HG03039 (cell line): Measurements from ENCODE around the gene CEP250.
"Not testable (repeated sequence)": the region's sequence is repeated elsewhere in the genome, so short reads cannot be mapped to it uniquely, and the experiment has no call there.

Experiments
- ATAC-seq: cut with Tn5 transposase; IDR thresholded peaks from one replicate; pipeline ENCODE4 v1.9.1; 2021; ENCODE audit warnings: mild to moderate bottlenecking, moderate library complexity; ENCODE audit not compliant: unreplicated experiment

The CEP250 gene

GRCh38 chr20:35517125-35517524 is 61.7 kb downstream of the CEP250 start:
- ATAC-seq = no peak

DNA sequence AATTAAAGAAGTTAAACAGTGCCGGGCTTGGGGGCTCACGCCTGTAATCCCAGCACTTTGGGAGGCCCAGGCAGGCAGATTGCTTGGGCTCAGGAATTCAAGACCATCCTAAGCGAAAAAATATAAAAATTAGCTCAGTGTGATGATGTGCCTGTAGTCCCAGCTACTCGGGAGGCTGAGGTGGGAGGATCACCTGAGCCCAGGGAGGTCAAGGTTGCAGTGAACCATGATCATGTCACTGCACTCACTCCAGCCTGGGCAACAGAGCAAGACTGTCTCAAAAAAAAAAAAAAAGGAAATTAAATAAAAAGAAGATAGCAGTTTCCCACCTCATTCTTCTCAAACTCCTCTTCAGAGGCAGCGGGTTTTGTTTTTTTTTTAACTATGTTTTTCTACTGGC is 62.4 kb downstream of the CEP250 start:
- not testable (repeated sequence) for ATAC-seq

DNA sequence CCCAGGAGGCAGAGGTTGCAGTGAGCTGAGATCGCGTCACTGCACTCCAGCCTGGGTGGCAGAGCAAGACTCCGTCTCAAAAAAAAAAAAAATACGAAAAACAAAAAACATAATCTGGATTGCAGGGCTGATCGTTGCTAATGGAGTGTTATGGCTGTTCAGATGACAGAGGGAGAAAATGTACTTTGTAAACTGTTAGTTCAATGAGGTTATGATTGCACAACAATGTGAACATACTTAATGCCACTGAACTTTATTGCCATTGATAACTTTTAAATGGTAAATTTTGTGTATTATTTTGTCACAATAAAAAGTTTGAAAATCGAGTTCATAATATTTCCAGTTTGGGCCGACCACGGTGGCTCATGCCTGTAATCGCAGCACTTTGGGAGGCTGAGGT is 63.6 kb downstream of the CEP250 start:
- ATAC-seq = no peak

GRCh38 chr20:35523298-35523888 is 68.0 kb downstream of the CEP250 start:
- ATAC-seq = no peak

DNA sequence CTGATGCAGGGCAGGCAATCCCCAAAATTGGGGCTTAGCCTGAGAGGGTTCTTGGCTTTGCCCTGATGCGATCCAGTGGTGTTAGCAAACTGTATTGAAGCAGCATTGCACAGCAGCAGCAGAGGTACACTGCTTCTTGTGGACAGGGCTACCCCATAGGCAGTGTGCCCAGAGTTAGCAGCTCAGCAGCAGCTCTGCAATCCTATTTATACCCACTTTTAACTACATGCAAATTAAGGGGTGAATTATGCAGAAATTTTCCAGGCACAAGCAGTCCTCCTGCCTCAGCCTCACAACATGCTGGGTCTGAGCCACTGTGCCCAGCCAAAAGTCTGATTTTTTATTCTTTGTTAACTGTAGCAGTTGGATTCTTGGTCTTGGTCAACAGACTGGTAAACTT is 70.2 kb downstream of the CEP250 start:
- no peak for ATAC-seq

GRCh38 chr20:35527122-35527769 is 71.8 kb downstream of the CEP250 start:
- ATAC-seq = no peak

- ATAC-seq = no peak
Measured at GRCh38 chr20:35529552-35529951, 74.2 kb downstream of the CEP250 start, which contains the start of gene C20orf173. Gene C20orf173, minus strand, starts transcription at chr20:35529652. Its CDS starts 279 bp downstream, at chr20:35529373.

DNA sequence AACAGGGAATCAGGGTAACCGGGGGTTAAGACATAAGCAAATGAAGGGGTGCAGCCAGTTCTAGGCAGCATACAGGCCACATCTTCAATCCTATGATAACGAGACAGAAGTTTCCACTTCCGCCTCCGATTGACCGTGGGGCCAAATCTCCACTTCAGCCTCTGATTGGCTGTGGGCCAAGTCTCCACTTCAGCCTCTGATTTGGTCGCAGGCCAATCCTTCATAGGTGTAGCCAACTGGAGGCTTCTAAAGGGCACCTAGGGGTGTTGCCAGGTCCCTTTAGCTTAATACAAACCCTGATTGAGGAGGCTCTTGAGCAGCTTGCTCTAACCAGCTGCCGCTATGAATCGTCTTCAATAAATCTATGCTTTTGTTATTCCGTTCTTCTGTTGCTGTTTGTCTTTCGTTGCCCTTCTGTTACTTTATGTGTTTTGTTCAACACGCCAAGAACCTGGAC is 84.4 kb downstream of the CEP250 start:
- ATAC-seq = no peak

- ATAC-seq = no peak
Measured at GRCh38 chr20:35541118-35541782, 85.9 kb downstream of the CEP250 start.

- peak; percentile 76 for ATAC-seq
Measured at GRCh38 chr20:35541783-35542662, 86.6 kb downstream of the CEP250 start, which contains the start of gene ERGIC3. Gene ERGIC3, plus strand, starts transcription at chr20:35542078. Its CDS starts 20 bp downstream, at chr20:35542098.

GRCh38 chr20:35542990-35543389 is 87.6 kb downstream of the CEP250 start:
- no peak for ATAC-seq

DNA sequence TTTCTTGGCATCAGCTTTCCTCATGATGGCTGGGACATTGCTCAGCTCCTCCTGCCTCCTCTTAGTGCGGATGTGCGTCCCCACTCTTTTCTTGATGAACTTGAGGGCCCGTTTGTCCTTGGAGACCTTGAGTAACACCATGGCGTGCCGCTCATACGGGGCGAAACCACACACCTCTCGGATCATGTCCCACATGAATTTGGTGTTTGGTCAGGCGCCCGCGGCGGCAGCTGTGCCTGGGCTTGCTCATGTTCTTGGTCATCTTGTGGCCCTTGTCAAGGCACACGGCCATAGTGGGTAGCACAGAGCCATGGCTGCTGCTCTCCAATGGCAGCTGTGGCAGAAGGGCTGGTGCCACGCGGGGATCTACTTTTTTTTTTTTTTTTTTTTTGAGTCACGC is 89.0 kb downstream of the CEP250 start:
- ATAC-seq = no peak

- ATAC-seq = not testable (repeated sequence)
Measured at GRCh38 chr20:35544941-35545340, 89.5 kb downstream of the CEP250 start.

DNA sequence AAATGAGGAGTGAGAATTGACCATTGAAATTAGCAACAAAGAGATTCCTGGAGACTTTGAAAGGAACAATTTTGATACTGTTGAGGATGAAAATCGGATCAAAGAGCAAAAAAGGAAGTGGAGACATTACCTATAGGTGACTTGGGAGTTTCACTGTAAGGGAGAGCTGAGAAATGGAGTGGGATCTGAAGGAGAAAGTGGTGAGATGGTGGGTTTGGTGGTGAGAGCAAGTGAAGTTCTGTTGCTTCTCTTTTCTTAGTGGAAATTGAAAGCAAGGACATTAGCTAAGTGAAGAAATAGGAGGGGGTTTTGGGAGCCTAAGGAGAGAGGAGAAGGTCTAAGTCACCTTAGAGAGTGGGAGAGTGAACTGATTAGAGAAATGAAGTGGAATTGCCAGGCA is 90.7 kb downstream of the CEP250 start:
- no peak for ATAC-seq

DNA sequence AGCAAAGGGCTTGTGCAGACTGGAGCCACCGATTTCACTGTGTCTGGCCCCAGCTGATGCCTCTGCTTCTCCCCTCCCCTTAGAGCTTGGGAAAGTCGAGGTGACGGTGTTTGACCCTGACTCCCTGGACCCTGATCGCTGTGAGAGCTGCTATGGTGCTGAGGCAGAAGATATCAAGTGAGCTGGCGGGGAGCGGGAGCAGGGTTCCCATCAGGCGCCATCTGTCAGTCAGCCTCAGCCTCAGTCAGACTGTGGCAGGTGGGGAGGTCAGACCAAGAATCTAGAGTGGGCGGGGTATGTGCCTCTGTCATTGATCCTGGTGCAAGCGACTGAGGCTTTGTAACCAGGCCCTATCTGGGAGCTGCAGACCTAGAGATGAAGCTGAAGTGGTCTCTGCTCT is 91.9 kb downstream of the CEP250 start:
- ATAC-seq = no peak

DNA sequence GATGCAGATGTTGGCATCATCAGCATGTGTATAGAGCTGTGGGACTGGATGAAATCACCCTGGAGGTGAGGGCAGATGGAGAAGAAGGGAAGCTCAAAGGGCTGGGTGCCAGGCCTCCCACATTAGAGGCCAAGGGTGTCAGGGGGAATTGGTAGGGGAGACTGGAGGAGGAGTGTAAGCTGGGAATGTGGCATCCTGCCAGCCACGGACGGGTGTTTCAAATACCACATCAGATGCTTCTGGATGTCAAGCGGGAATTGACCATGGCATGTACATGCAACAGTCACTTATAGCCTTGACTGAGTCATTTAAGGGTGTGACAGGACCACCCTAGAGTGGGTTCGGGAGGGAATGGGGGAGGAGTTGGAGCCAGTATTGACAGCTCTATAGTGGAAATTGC is 96.1 kb downstream of the CEP250 start:
- no peak for ATAC-seq

DNA sequence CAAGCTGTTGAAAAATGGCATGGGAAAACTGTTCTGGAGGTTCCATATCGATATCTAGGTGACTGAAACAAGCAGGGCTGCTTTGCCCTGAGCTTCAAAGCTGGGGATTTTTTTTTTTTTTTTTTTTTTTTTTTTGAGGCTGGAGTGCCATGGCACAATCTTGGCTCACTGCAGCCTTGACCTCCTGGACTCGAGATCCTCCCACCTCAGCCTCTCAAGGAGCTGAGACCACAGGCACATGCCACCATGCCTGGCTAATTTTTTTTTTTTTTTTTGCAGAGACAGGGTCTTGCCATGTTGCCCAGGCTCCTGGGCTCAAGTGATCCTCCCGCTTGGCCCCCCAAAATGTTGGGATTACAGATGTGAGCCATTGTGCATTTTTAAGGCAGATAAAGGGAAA is 97.5 kb downstream of the CEP250 start:
- ATAC-seq = no peak

DNA sequence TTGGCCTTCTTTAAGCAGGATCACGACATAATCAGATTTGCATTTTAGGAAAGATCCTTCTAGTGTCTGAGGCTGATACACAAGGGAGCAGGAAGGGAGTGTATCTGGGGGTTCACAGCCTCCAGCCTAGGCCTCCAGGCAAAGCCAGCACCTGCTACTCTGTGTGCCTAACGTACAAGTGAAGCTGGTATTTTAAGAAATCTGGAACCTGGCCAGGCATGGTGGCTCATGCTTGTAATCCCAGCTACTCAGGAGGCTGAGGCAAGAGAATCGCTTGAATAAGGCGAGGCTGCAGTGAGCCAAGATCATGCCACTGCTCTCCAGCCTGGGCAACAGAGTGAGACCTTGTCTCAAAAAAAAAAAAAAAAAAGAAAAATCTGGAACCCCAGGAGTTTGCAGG is 100.1 kb downstream of the CEP250 start:
- ATAC-seq = not testable (repeated sequence)

GRCh38 chr20:35555951-35556645 is 100.7 kb downstream of the CEP250 start:
- no peak for ATAC-seq

DNA sequence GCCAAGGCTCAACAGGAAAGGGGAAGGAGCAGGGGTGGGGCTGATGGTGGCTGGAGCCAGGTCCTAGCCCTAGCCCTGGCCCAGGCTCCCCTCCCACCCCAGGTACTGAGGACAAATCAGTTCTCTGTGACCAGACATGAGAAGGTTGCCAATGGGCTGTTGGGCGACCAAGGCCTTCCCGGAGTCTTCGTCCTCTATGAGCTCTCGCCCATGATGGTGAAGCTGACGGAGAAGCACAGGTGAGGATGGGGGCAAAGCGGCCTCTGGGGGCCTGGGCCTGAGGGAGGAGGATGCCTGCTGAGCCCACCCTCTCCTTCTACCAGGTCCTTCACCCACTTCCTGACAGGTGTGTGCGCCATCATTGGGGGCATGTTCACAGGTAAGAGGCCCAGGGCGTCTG is 101.5 kb downstream of the CEP250 start:
- no peak for ATAC-seq
